ENCODE results near the gene NUBPL.
"Not testable (repeated sequence)": the region's sequence is repeated elsewhere in the genome, so short reads cannot be mapped to it uniquely, and the experiment has no call there.

Gene NUBPL

GRCh38 chr14:31749275-31749674 is 188.1 kb downstream of the NUBPL start:
- DNase-seq, result no peak

GRCh38 chr14:31751047-31751446 is 189.8 kb downstream of the NUBPL start:
- not testable (repeated sequence) for DNase-seq

GRCh38 chr14:31752867-31753661 is 191.9 kb downstream of the NUBPL start:
- DNase-seq, result no peak

- DNase-seq, result no peak
Observed at GRCh38 chr14:31758941-31759340, 197.7 kb downstream of the NUBPL start.

GRCh38 chr14:31760277-31760676 is 199.1 kb downstream of the NUBPL start:
- no peak for DNase-seq

GRCh38 chr14:31761325-31761724 is 200.1 kb downstream of the NUBPL start:
- DNase-seq, result no peak

GRCh38 chr14:31763041-31763440 is 201.8 kb downstream of the NUBPL start:
- no peak for DNase-seq

GRCh38 chr14:31766315-31766892 is 205.2 kb downstream of the NUBPL start:
- no peak for DNase-seq

- no peak for DNase-seq
Observed at GRCh38 chr14:31768355-31768754, 207.2 kb downstream of the NUBPL start.

- DNase-seq, result no peak
Observed at GRCh38 chr14:31770271-31770670, 209.1 kb downstream of the NUBPL start.

- DNase-seq, result no peak
Observed at GRCh38 chr14:31774567-31774966, 213.4 kb downstream of the NUBPL start.

- DNase-seq, result no peak
Observed at GRCh38 chr14:31777312-31777711, 216.1 kb downstream of the NUBPL start.

- no peak for DNase-seq
Observed at GRCh38 chr14:31781578-31781977, 220.4 kb downstream of the NUBPL start.

GRCh38 chr14:31785574-31785973 is 224.4 kb downstream of the NUBPL start:
- no peak for DNase-seq

- DNase-seq, result no peak
Observed at GRCh38 chr14:31787377-31787776, 226.2 kb downstream of the NUBPL start.

GRCh38 chr14:31788340-31788739 is 227.1 kb downstream of the NUBPL start:
- DNase-seq, result no peak

GRCh38 chr14:31792726-31793125 is 231.5 kb downstream of the NUBPL start:
- no peak for DNase-seq

GRCh38 chr14:31797946-31798345 is 236.7 kb downstream of the NUBPL start:
- not testable (repeated sequence) for DNase-seq

GRCh38 chr14:31802838-31803237 is 241.6 kb downstream of the NUBPL start:
- DNase-seq, result no peak

- no peak for DNase-seq
Observed at GRCh38 chr14:31806249-31806648, 245.0 kb downstream of the NUBPL start.

- DNase-seq, result not testable (repeated sequence)
Observed at GRCh38 chr14:31811693-31812628, 250.8 kb downstream of the NUBPL start.

GRCh38 chr14:31813724-31814490 is 252.7 kb downstream of the NUBPL start:
- not testable (repeated sequence) for DNase-seq

- DNase-seq, result no peak
Observed at GRCh38 chr14:31819281-31819680, 258.1 kb downstream of the NUBPL start.

Measured in activated effector memory CD4-positive, alpha-beta T cell treated with anti-CD3 and anti-CD28 coated beads, Interleukin-2, amount 50 U/mL, for 16 hours (primary cell).